GM10266 (cell line): ENCODE results near the gene HSPG2.
"Not testable (repeated sequence)": the region's sequence is repeated elsewhere in the genome, so short reads cannot be mapped to it uniquely, and the experiment has no call there.

ENCODE experiments used
- DNase-seq: peaks from one replicate; pipeline ENCODE4 v3.0.0; 2012; ENCODE audit errors: extremely low spot score
- CTCF ChIP-seq: IDR thresholded peaks from 2 replicates; pipeline ENCODE4 v1.5.1; 2012; ENCODE audit warnings: mild to moderate bottlenecking, low read depth; ENCODE audit not compliant: control insufficient read depth, insufficient read depth; ENCODE audit errors: missing control alignments

The HSPG2 gene

GRCh38 chr1:21937034-21937371 is at the start of gene HSPG2:
HSPG2 (minus strand) TSS chr1:21937310; CDS start chr1:21937217, 93 bp downstream.
- TF ChIP-seq CTCF, result no peak
- no peak for DNase-seq

- DNase-seq, result not testable (repeated sequence)
Measured at GRCh38 chr1:21986386-21986785, 49.3 kb upstream of the HSPG2 start.

GRCh38 chr1:21985893-21986292 is 48.8 kb upstream of the HSPG2 start:
- DNase-seq, result not testable (repeated sequence)

GRCh38 chr1:21983539-21983938 is 46.4 kb upstream of the HSPG2 start:
- DNase-seq, result not testable (repeated sequence)

GRCh38 chr1:21982122-21982521 is 45.0 kb upstream of the HSPG2 start:
- DNase-seq, result not testable (repeated sequence)

GRCh38 chr1:21981253-21981652 is 44.1 kb upstream of the HSPG2 start:
- DNase-seq, result not testable (repeated sequence)

GRCh38 chr1:21980515-21981220 is 43.6 kb upstream of the HSPG2 start:
- not testable (repeated sequence) for DNase-seq

- DNase-seq, result not testable (repeated sequence)
Measured at GRCh38 chr1:21978209-21978608, 41.1 kb upstream of the HSPG2 start.

- DNase-seq, result not testable (repeated sequence)
Measured at GRCh38 chr1:21976703-21977239, 39.7 kb upstream of the HSPG2 start, which contains the start of gene CELA3B. CELA3B (plus strand) TSS chr1:21977022; CDS start chr1:21977040, 18 bp downstream.

GRCh38 chr1:21975296-21975695 is 38.2 kb upstream of the HSPG2 start:
- not testable (repeated sequence) for DNase-seq

GRCh38 chr1:21974699-21975098 is 37.6 kb upstream of the HSPG2 start:
- not testable (repeated sequence) for DNase-seq

GRCh38 chr1:21973948-21974347 is 36.8 kb upstream of the HSPG2 start:
- not testable (repeated sequence) for DNase-seq

- not testable (repeated sequence) for DNase-seq
Measured at GRCh38 chr1:21972973-21973441, 35.9 kb upstream of the HSPG2 start.

- not testable (repeated sequence) for DNase-seq
Measured at GRCh38 chr1:21970523-21970922, 33.4 kb upstream of the HSPG2 start.

- not testable (repeated sequence) for DNase-seq
Measured at GRCh38 chr1:21969066-21969465, 32.0 kb upstream of the HSPG2 start.

GRCh38 chr1:21967216-21967615 is 30.1 kb upstream of the HSPG2 start:
- DNase-seq, result not testable (repeated sequence)
